Hepatocyte (in vitro differentiated cells): ENCODE measurements around the gene DGKG. TPM values are rescaled to one million over a fixed set of nuclear protein-coding genes. Genes with fewer than 3 reads are reported as not detected.

Source experiments
- DNase-seq: peaks from one replicate; pipeline ENCODE4 v3.0.0-alpha.2; 2016; ENCODE audit warnings: low spot score
- H2AFZ ChIP-seq: fragments of 200-600 bp; sonication (generic); 2 replicates; pipeline ENCODE4 v1.6.0; 2016; ENCODE audit warnings: antibody characterized with exemption, mild to moderate bottlenecking
- H3K27ac ChIP-seq: fragments of 200-600 bp; sonication (generic); 2 replicates; pipeline ENCODE4 v1.5.1; 2016; ENCODE audit warnings: mild to moderate bottlenecking
- H3K27me3 ChIP-seq: fragments of 200-600 bp; sonication (generic); 2 replicates; pipeline ENCODE4 v1.6.1; 2016
- H3K36me3 ChIP-seq: fragments of 200-600 bp; sonication (generic); replicated peaks from 2 replicates; pipeline ENCODE4 v1.5.1; 2016; ENCODE audit warnings: low read depth; ENCODE audit not compliant: insufficient read depth
- H3K4me1 ChIP-seq: fragments of 200-600 bp; sonication (generic); 2 replicates; pipeline ENCODE4 v1.5.1; 2016; ENCODE audit warnings: mild to moderate bottlenecking, moderate library complexity; ENCODE audit not compliant: insufficient read depth
- H3K4me2 ChIP-seq: fragments of 200-600 bp; sonication (generic); 2 replicates; pipeline ENCODE4 v1.6.0; 2016
- H3K4me3 ChIP-seq: fragments of 200-600 bp; sonication (generic); 2 replicates; pipeline ENCODE4 v1.5.1; 2016; ENCODE audit warnings: mild to moderate bottlenecking
- H3K79me2 ChIP-seq: fragments of 200-600 bp; sonication (generic); 2 replicates; pipeline ENCODE4 v1.6.0; 2017; ENCODE audit warnings: mild to moderate bottlenecking
- H3K9me2 ChIP-seq: fragments of 200-600 bp; sonication (generic); replicated peaks from 2 replicates; pipeline ENCODE4 v1.6.0; 2017; ENCODE audit warnings: mild to moderate bottlenecking; ENCODE audit not compliant: insufficient read depth
- H3K9me3 ChIP-seq: fragments of 200-600 bp; sonication (generic); 2 replicates; pipeline ENCODE4 v1.5.1; 2016; ENCODE audit warnings: low read depth, mild to moderate bottlenecking
- H4K20me1 ChIP-seq: fragments of 200-600 bp; sonication (generic); 2 replicates; pipeline ENCODE4 v1.6.0; 2016; ENCODE audit warnings: mild to moderate bottlenecking; ENCODE audit not compliant: insufficient read depth, poor library complexity, severe bottlenecking
- EZH2 ChIP-seq: fragments of 200-600 bp; sonication (generic); IDR thresholded peaks from 2 replicates; pipeline ENCODE4 v1.6.1; 2016; ENCODE audit warnings: antibody characterized with exemption, mild to moderate bottlenecking, borderline replicate concordance
- EZH2phosphoT487 ChIP-seq: fragments of 200-600 bp; sonication (generic); IDR thresholded peaks from one replicate; pipeline ENCODE4 v1.6.1; 2018; ENCODE audit warnings: antibody characterized with exemption, mild to moderate bottlenecking, low read depth, moderate library complexity; ENCODE audit not compliant: unreplicated experiment, severe bottlenecking
- WGBS: methylation state at CpG from one replicate; pipeline ENCODE4 v1.1.6; 2016; ENCODE audit warnings: low lambda C conversion rate; ENCODE audit errors: missing lambda C conversion rate; 5-methylcytosine and 5-hydroxymethylcytosine counted together
- polyA plus RNA-seq: library from polyadenylated mRNA; unstranded; fragments of >200 nt; fragmentation: Nextera tagmentation; extraction: Ambion mirVana; gene quantifications from 2 replicates; pipeline ENCODE4 v1.2.1, GENCODE V29; 2016
- total RNA-seq: library from RNA; depleted of rRNA; stranded (reverse); fragments of >200 nt; gene quantifications from 2 replicates; pipeline ENCODE4 v1.2.3, GENCODE V29; 2014
- TF ChIP-seq, protein P1 (sequence below): fragments of 200-600 bp; sonication (generic); IDR thresholded peaks from 2 replicates; pipeline ENCODE4 v1.5.1; 2016; ENCODE audit warnings: antibody characterized with exemption, mild to moderate bottlenecking; ENCODE audit not compliant: poor library complexity

The DGKG gene
- total and polyA plus RNA-seq, 2 experiments from 2014 or later: not detected

DNA sequence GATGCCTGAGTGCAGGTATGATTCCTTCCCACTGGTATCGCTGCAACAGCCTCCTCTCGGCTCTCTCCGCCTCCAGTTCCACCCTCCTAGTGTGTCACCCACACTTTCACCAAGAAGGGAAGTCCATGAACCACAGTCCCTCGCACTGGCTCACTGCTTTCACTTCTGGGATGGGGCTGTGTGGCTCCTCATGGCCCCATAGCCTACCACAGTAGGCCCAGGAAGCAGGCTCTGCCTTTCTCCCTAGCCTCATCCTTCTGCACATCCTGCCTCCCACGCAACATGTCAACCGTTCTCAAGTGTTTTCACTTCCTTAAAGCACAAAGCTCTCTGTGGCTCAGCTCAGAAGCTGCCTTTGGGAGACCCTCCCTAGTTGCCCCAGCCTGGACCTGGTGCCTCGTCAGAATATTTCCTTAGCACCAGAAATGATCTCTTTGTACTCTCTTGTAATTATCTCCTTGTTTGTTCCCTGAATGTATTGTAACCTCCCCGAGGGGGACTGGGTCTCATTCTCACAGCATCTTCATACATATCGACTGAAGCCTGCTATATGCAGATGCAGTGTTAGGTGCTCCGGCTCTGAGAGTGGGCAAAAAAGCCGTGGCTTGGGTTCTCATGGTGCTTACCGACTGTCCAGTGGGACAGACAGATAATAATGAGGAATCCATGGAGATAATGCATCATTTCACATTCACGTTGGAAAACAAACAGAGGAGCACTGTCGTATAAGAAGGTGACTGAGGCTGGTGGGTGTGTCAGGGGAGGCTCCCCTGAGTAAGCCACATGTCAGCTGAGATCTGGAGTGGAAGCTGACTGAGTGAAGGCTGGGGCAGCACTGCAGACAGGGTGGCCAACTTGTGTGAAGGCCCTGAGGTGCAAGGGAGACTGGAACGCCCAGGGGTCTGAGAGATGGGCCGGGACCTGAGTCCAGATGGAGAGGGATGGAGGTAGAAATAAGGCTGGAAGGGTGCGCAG, 107.1 kb downstream of the DGKG start:
- H3K4me1 ChIP-seq: peaks cover 4% of the 10 kb centered on the region
- no peaks in the 10 kb centered on the region for H3K36me3 ChIP-seq
- H3K9me2 ChIP-seq: no peaks in the 10 kb centered on the region
- H3K79me2 ChIP-seq: no peaks in the 10 kb centered on the region
- no peak for TF ChIP-seq EZH2
- no peak overlapping the region for H2AFZ ChIP-seq
- no peaks in the 10 kb centered on the region for H3K9me3 ChIP-seq
- H3K4me2 ChIP-seq: no peak overlapping the region
- no peaks in the 10 kb centered on the region for H4K20me1 ChIP-seq
- no peak overlapping the region for H3K4me3 ChIP-seq
- DNase-seq: no peak
- H3K27ac ChIP-seq: no peak overlapping the region
- WGBS: 84% methylated on average over 17 of the region's 17 CpGs
- peaks cover 12% of the 10 kb centered on the region for H3K27me3 ChIP-seq

DNA sequence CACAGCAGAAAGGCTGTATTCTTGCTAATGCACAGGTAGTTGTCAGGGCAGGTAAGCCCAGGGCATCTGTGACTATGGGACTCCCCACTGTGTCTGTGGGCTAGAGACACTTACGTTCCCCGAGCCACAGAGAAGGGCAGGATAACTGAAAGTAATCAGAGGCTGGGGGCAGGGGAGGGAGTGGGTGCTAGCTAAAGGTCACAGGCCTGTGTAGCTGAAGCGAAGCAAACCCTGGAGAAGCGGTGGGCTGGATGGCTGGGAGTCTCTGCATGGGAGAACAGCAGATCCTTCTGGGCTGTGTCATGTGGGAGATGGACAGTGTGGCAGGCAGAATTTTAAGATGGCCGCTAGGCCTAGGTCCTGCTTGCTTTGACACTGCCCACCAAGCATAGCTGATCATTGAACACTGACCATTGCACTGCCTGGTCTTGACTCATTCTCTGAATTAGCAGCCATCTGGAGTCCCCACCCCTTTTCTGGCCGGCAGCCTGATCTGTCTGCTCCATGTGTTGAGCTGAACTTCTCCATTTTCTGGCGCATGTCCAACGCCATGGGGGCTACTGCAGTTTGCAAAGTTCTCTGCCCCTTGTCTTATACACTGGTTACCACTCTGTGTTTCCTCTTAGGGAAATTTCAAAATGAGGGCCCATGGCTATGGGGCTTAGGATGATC, 110.0 kb downstream of the DGKG start:
- TF ChIP-seq, protein P1, sequence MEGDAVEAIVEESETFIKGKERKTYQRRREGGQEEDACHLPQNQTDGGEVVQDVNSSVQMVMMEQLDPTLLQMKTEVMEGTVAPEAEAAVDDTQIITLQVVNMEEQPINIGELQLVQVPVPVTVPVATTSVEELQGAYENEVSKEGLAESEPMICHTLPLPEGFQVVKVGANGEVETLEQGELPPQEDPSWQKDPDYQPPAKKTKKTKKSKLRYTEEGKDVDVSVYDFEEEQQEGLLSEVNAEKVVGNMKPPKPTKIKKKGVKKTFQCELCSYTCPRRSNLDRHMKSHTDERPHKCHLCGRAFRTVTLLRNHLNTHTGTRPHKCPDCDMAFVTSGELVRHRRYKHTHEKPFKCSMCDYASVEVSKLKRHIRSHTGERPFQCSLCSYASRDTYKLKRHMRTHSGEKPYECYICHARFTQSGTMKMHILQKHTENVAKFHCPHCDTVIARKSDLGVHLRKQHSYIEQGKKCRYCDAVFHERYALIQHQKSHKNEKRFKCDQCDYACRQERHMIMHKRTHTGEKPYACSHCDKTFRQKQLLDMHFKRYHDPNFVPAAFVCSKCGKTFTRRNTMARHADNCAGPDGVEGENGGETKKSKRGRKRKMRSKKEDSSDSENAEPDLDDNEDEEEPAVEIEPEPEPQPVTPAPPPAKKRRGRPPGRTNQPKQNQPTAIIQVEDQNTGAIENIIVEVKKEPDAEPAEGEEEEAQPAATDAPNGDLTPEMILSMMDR: no peak
- TF ChIP-seq EZH2 (no peak), EZH2phosphoT487 (no peak)
- Histone ChIP-seq H4K20me1 (no peaks in the 10 kb centered on the region), H3K9me3 (no peaks in the 10 kb centered on the region), H3K4me1 (no peaks in the 10 kb centered on the region), H3K27ac (no peak overlapping the region), H3K4me2 (no peak overlapping the region), H3K36me3 (no peaks in the 10 kb centered on the region), H2AFZ (no peak overlapping the region), H3K79me2 (no peaks in the 10 kb centered on the region), H3K27me3 (peaks cover 6% of the 10 kb centered on the region), H3K9me2 (no peaks in the 10 kb centered on the region), H3K4me3 (no peak overlapping the region)
- DNase-seq: no peak
- WGBS: 87% methylated on average over 8 of the region's 8 CpGs

DNA sequence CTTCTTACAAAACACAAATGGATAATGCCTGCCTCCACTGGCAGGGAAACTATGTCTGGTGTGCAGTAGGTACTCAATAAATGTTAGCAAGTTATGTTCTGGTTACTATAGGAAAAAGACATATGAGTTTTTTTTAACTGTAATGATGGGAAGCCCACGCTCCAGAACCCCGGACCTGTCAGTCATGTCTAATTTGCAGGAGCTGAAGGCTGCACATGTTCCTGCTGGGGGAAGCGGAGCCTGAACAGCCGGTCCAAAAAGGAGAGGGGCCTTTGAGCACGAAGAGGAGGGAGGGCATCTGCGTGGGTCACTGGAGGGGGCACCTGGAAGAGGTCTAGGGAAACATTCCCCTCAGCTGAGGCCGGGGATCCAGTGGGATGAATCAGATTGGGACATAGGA, 113.2 kb downstream of the DGKG start:
- TF ChIP-seq, protein P1: no peak
- no peak for TF ChIP-seq EZH2phosphoT487
- no peak for TF ChIP-seq EZH2
- Histone ChIP-seq H4K20me1 (no peaks in the 10 kb centered on the region), H3K9me2 (no peaks in the 10 kb centered on the region), H3K36me3 (no peaks in the 10 kb centered on the region), H3K27ac (no peak overlapping the region), H3K79me2 (no peaks in the 10 kb centered on the region), H2AFZ (no peak overlapping the region), H3K4me1 (no peaks in the 10 kb centered on the region), H3K27me3 (peaks cover 6% of the 10 kb centered on the region), H3K9me3 (no peaks in the 10 kb centered on the region), H3K4me3 (no peak overlapping the region), H3K4me2 (no peak overlapping the region)
- no peak for DNase-seq
- WGBS: 91% methylated on average over 7 of the region's 7 CpGs
